ENCODE measurements around the gene GOLGA8T. TPM values are rescaled to one million over a fixed set of nuclear protein-coding genes. Genes with fewer than 3 reads are reported as not detected.
"Not testable (repeated sequence)": the region's sequence is repeated elsewhere in the genome, so short reads cannot be mapped to it uniquely, and the experiment has no call there.

GOLGA8T gene
- total RNA-seq, 1 donor, result not detected

GRCh38 chr15:30187429-30187828, 52.6 kb downstream of the GOLGA8T start:
- not testable (repeated sequence) for DNase-seq (ENCODE audit: low read depth); H3K4me3 ChIP-seq (ENCODE audit: low read depth, low read length)

- H3K4me3 ChIP-seq (ENCODE audit: low read depth, low read length); DNase-seq (ENCODE audit: low read depth): not testable (repeated sequence)
Observed at GRCh38 chr15:30189754-30190153, 54.9 kb downstream of the GOLGA8T start.

DNA sequence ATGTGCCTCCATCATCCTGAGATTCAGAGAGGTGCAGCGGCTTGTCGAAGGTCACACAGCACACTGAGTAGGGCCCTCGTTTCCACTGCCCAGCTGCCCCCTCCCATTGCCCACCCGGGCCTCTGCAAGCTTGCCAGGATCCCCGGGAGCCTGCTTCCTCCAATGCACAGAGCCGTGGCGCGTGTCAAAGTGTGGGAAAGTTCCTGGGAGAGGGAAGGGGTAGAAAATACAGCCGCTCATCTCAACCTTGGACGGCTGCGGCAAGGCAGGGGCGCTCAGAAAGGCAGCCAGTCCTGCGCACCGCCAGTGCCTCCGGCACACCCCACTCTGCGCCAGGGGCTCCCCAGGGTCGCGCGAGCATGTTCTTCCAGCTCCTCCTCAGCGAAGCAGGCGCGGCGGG, 56.3 kb downstream of the GOLGA8T start:
- H3K4me3 ChIP-seq (ENCODE audit: low read depth, low read length); DNase-seq (ENCODE audit: low read depth): not testable (repeated sequence)

- DNase-seq (ENCODE audit: low read depth); H3K4me3 ChIP-seq (ENCODE audit: low read depth, low read length): not testable (repeated sequence)
Observed at GRCh38 chr15:30191639-30192038, 56.8 kb downstream of the GOLGA8T start.

DNA sequence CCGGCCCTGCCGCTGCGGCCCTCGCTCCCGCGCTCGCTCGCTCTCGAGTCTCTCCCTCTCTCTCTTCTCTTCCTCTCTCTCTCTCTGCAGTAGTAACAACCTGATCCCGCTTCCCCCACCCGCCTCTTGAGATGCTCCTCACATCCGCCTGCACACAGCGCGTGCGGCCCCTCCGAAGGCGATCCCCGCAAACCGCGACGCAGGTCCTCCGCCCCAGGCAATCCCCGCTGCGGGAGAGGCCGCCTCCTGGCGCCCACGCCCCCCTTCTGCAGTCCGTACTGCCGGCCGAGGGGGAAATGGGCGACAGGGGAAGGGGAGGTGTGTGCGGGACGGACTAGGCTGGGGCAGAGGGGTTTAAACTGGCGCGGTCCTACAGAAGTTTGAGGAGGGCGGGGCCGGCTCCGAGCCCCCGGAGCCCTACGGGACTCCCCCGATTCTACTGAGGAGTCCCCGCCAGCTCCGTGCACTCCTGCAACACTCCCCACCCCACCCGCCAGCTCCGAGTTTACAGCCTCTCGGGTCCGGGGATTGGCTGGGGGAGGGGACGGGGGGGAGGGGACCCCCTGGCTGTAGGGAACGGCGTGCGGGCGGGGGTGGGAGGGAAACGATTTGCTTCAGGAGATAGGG, 57.4 kb downstream of the GOLGA8T start:
- DNase-seq (ENCODE audit: low read depth); H3K4me3 ChIP-seq (ENCODE audit: low read depth, low read length): not testable (repeated sequence)

DNA sequence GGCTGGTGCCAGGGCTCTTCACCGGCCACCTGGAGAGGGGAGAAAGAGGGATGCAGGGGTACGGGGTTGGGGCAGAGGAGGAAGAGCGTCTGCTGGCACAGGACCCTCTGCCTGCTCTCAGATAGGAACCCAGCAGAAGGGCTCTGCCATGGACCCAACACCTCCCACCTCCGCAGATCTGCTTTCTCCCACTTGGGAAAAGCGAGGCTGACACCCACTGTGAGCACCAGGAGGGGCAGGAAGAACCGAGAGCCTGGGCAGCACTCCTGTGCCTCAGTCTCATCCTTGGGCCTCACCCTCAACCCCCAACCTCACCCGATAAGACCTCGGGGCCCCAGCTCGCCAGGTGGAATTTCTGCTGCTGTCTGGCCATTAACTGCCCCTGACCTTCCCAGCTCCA, 58.0 kb downstream of the GOLGA8T start:
- not testable (repeated sequence) for H3K4me3 ChIP-seq (ENCODE audit: low read depth, low read length); DNase-seq (ENCODE audit: low read depth)

Small RNA genes within 50 kb of the gene (small RNA-seq; reads per million reads assigned to genes)
- gene AC120045.2, result not detected
- gene RF00096, result not detected
- not detected for gene RN7SL469P
- not detected for gene RN7SL673P

Other genes with a start within 250 kb of the GOLGA8T start
- gene GOLGA8J, start 52.1 kb upstream of the GOLGA8T start, total RNA-seq (ENCODE audit: low replicate concordance), result not detected in 2 replicates

All from fibroblast of the aortic adventitia (primary cell).